HEK293 (cell line): ENCODE measurements around the gene SLCO4A1.

Source experiments
- AEBP2 ChIP-seq: fragments of 450-650 bp; formaldehyde crosslinking; IDR thresholded peaks from 2 replicates; pipeline ENCODE4 v1.5.1; 2016; ENCODE audit warnings: missing biosample characterization, missing genetic modification characterization, borderline replicate concordance
- BCL6B ChIP-seq: fragments of 450-650 bp; formaldehyde crosslinking; IDR thresholded peaks from 2 replicates; pipeline ENCODE4 v1.5.1; 2017; ENCODE audit warnings: missing biosample characterization, missing genetic modification characterization
- CTCF ChIP-seq: fragments of 450-650 bp; formaldehyde crosslinking; IDR thresholded peaks from 2 replicates; pipeline ENCODE4 v1.5.1; 2016; ENCODE audit warnings: missing biosample characterization, missing genetic modification characterization
- GLIS1 ChIP-seq: fragments of 450-650 bp; formaldehyde crosslinking; IDR thresholded peaks from 2 replicates; pipeline ENCODE4 v1.5.1; 2016; ENCODE audit warnings: missing biosample characterization, missing genetic modification characterization
- OSR2 ChIP-seq: fragments of 450-650 bp; formaldehyde crosslinking; IDR thresholded peaks from 2 replicates; pipeline ENCODE4 v1.5.1; 2016; ENCODE audit warnings: missing biosample characterization, missing genetic modification characterization
- OVOL3 ChIP-seq: fragments of 450-650 bp; formaldehyde crosslinking; IDR thresholded peaks from 2 replicates; pipeline ENCODE4 v1.5.1; 2016; ENCODE audit warnings: missing biosample characterization, missing genetic modification characterization
- PBX3 ChIP-seq: sonication (generic); formaldehyde crosslinking; IDR thresholded peaks from 2 replicates; pipeline ENCODE4 v1.8.1; 2022; ENCODE audit warnings: mild to moderate bottlenecking, moderate library complexity, missing genetic modification reagents
- PRDM2 ChIP-seq: fragments of 450-650 bp; formaldehyde crosslinking; IDR thresholded peaks from 2 replicates; pipeline ENCODE4 v1.5.1; 2016; ENCODE audit warnings: missing biosample characterization, missing genetic modification characterization, borderline replicate concordance
- SP7 ChIP-seq: fragments of 450-650 bp; formaldehyde crosslinking; IDR thresholded peaks from 2 replicates; pipeline ENCODE4 v1.5.1; 2016; ENCODE audit warnings: missing biosample characterization, missing genetic modification characterization
- TSHZ1 ChIP-seq: fragments of 450-650 bp; formaldehyde crosslinking; IDR thresholded peaks from 2 replicates; pipeline ENCODE4 v1.5.1; 2016; ENCODE audit warnings: missing biosample characterization, missing genetic modification characterization, borderline replicate concordance
- ZBTB21 ChIP-seq: fragments of 450-650 bp; formaldehyde crosslinking; IDR thresholded peaks from 2 replicates; pipeline ENCODE4 v1.5.1; 2017; ENCODE audit warnings: missing biosample characterization, missing genetic modification characterization
- ZEB2 ChIP-seq: fragments of 450-650 bp; formaldehyde crosslinking; IDR thresholded peaks from 2 replicates; pipeline ENCODE4 v1.5.1; 2016; ENCODE audit warnings: missing biosample characterization, missing genetic modification characterization
- ZFHX2 ChIP-seq: fragments of 450-650 bp; formaldehyde crosslinking; conservative IDR thresholded peaks from 2 replicates; pipeline ENCODE4 v1.5.1; 2016; ENCODE audit warnings: missing biosample characterization, missing genetic modification characterization
- ZFP3 ChIP-seq: fragments of 450-650 bp; formaldehyde crosslinking; IDR thresholded peaks from 2 replicates; pipeline ENCODE4 v1.5.1; 2016; ENCODE audit warnings: low read depth, missing biosample characterization, missing genetic modification characterization
- ZFP69B ChIP-seq: fragments of 450-650 bp; formaldehyde crosslinking; IDR thresholded peaks from 2 replicates; pipeline ENCODE4 v1.5.1; 2016; ENCODE audit warnings: missing biosample characterization, missing genetic modification characterization
- ZIC2 ChIP-seq: fragments of 450-650 bp; formaldehyde crosslinking; IDR thresholded peaks from 2 replicates; pipeline ENCODE4 v1.5.1; 2016; ENCODE audit warnings: missing biosample characterization, missing genetic modification characterization
- ZNF114 ChIP-seq: fragments of 450-650 bp; formaldehyde crosslinking; IDR thresholded peaks from 2 replicates; pipeline ENCODE4 v1.5.0; 2017; ENCODE audit warnings: missing biosample characterization, missing genetic modification characterization
- ZNF214 ChIP-seq: fragments of 450-650 bp; formaldehyde crosslinking; IDR thresholded peaks from 2 replicates; pipeline ENCODE4 v1.5.1; 2017; ENCODE audit warnings: missing biosample characterization, mild to moderate bottlenecking, missing genetic modification characterization, borderline replicate concordance
- ZNF350 ChIP-seq: fragments of 450-650 bp; formaldehyde crosslinking; IDR thresholded peaks from 2 replicates; pipeline ENCODE4 v1.5.0; 2017; ENCODE audit warnings: missing biosample characterization, mild to moderate bottlenecking, missing genetic modification characterization
- ZNF513 ChIP-seq: fragments of 450-650 bp; IDR thresholded peaks from 2 replicates; pipeline ENCODE4 v1.5.1; 2018; ENCODE audit warnings: missing biosample characterization, missing genetic modification characterization
- ZNF514 ChIP-seq: fragments of 450-650 bp; formaldehyde crosslinking; IDR thresholded peaks from 2 replicates; pipeline ENCODE4 v1.5.1; 2016; ENCODE audit warnings: missing biosample characterization, missing genetic modification characterization
- ZNF660 ChIP-seq: fragments of 450-650 bp; IDR thresholded peaks from 2 replicates; pipeline ENCODE4 v1.5.1; 2018; ENCODE audit warnings: missing biosample characterization, mild to moderate bottlenecking, missing genetic modification characterization

Gene SLCO4A1

GRCh38 chr20:62651285-62652021 is 9.2 kb downstream of the SLCO4A1 start (continued):
- TF ChIP-seq TSHZ1 (tag by site-specific recombination) = peak; percentile 42
- no peak for TF ChIP-seq ZNF514 (tag by site-specific recombination)
- no peak for TF ChIP-seq PRDM2 (tag by site-specific recombination)
- TF ChIP-seq OSR2 (tag by site-specific recombination) = peak; percentile 93
- TF ChIP-seq ZFP3 (tag by site-specific recombination) = no peak
- TF ChIP-seq BCL6B (tag by site-specific recombination) = no peak
- TF ChIP-seq ZNF214 (tag by site-specific recombination) = no peak
- TF ChIP-seq ZIC2 (tag by site-specific recombination) = peak; percentile 97
- TF ChIP-seq ZNF114 (tag by site-specific recombination) = no peak
- TF ChIP-seq ZNF350 (tag by site-specific recombination) = no peak
- TF ChIP-seq ZNF660 (tag by site-specific recombination) = no peak
- no peak for TF ChIP-seq OVOL3 (tag by site-specific recombination)
- peak; percentile 89 for TF ChIP-seq ZBTB21
- TF ChIP-seq ZFP69B (tag by site-specific recombination) = 0 out of 2 replicates have a peak, but pooled peaks have one; percentile 3
- TF ChIP-seq PBX3 (CRISPR knock-in tag) = no peak
- TF ChIP-seq GLIS1 = peak; percentile 96
- 0 out of 2 replicates have a peak, but pooled peaks have one; percentile 31 for TF ChIP-seq ZNF513 (tag by site-specific recombination)
- no peak for TF ChIP-seq ZFHX2 (tag by site-specific recombination)
- peak; percentile 85 for TF ChIP-seq ZEB2 (tag by site-specific recombination)
- TF ChIP-seq AEBP2 (tag by site-specific recombination) = no peak
- TF ChIP-seq SP7 (tag by site-specific recombination) = 0 out of 2 replicates have a peak, but pooled peaks have one; percentile 51
- TF ChIP-seq CTCF (tag by site-specific recombination) = no peak
